Measurements from ENCODE around the gene NR4A3.

DNA sequence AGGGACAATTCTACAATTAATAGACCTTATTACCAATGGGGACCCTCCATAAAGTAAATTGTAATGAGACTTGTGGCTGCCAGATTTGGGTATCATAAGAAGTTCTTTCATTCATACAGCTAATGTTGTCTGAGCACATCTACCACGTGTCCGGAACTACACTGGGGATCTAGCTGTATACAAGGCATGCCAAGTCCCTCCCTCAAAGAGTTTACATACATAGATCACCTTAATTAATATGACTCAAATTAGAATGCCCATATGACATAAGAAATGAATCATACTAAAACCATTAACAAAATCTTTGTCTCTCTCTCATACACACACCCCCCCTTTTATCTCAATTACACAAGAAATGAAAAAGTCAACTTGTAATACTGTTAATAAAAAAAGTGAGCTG is 18.0 kb upstream of the NR4A3 start:
- TF ChIP-seq, protein P1, sequence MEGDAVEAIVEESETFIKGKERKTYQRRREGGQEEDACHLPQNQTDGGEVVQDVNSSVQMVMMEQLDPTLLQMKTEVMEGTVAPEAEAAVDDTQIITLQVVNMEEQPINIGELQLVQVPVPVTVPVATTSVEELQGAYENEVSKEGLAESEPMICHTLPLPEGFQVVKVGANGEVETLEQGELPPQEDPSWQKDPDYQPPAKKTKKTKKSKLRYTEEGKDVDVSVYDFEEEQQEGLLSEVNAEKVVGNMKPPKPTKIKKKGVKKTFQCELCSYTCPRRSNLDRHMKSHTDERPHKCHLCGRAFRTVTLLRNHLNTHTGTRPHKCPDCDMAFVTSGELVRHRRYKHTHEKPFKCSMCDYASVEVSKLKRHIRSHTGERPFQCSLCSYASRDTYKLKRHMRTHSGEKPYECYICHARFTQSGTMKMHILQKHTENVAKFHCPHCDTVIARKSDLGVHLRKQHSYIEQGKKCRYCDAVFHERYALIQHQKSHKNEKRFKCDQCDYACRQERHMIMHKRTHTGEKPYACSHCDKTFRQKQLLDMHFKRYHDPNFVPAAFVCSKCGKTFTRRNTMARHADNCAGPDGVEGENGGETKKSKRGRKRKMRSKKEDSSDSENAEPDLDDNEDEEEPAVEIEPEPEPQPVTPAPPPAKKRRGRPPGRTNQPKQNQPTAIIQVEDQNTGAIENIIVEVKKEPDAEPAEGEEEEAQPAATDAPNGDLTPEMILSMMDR (IDR thresholded peaks at IDR 0.05; ENCODE audit: low read depth, low read length) = no peak
- TF ChIP-seq EZH2phosphoT487 (IDR thresholded peaks at IDR 0.05; ENCODE audit: low read depth) = no peak

Data from OCI-LY3 (cell line).